ENCODE measurements around the gene YDJC. TPM values are rescaled to one million over a fixed set of nuclear protein-coding genes. Genes with fewer than 3 reads are reported as not detected.

The YDJC gene
- total and polyA plus RNA-seq, 2 of the 4 experiments (the other 2 are of a cell fraction) = 8.1 to 23.6 TPM

DNA sequence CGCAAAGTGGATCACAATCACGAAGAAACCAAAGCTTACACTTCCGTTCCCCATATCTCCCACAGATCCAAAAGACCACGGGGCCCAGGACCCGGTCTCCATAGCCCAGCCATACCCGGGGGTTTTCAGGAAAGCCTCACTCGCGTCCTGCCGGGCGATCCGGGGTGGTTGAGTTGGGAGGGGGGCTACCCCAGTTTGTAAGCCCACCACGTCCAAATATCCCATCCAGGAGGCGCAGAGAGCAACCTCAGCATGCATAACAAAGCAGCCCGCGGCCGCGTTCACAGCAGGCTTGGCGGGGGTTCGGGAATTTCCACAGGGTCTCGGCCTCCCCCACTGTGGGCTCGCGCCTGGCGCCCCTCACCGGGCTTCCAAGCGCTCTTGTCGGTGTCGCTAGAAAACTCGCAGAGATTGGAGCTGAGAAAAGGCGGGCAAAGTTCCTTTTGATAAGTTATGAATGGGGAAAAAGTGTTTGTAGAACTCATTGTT, 21.7 kb upstream of the YDJC start:
- Histone ChIP-seq H3K4me3 (ENCODE audit: insufficient read depth, low read depth, low read length) (peak overlapping the region; percentile 84), H3K4ac (ENCODE audit: low read depth, low read length) (peak overlapping the region; percentile 41), H2AK5ac (ENCODE audit: low read depth, low read length) (no peak overlapping the region), H2BK20ac (ENCODE audit: low read depth, low read length) (no peak overlapping the region), H2BK15ac (ENCODE audit: low read depth, low read length) (no peak overlapping the region), H4K8ac (ENCODE audit: low read depth in 2 of 2, low read length in 2 of 2) (peak overlapping the region in 1 of 2 experiments; percentile 2; a peak in 1 of 4 replicates), H4K5ac (ENCODE audit: low read depth, low read length) (no peak overlapping the region), H3K9ac (ENCODE audit: low read depth, low read length) (peak overlapping the region; percentile 43), H2BK120ac (ENCODE audit: low read depth, low read length) (no peak overlapping the region), H3K79me1 (ENCODE audit: low read depth in 1 of 2, low read length in 2 of 2) (peaks cover 3 to 29% of the 10 kb centered on the region in 2 experiments; a peak in 3 of 4 replicates), H4K20me1 (ENCODE audit: insufficient read depth, low read length) (no peaks in the 10 kb centered on the region), H2AFZ (replicated peaks; ENCODE audit: low read length, poor library complexity) (peak overlapping the region; percentile 99), H2AK9ac (replicated peaks; ENCODE audit: low read depth, low read length, poor library complexity) (peak overlapping the region; percentile 60), H3K56ac (ENCODE audit: extremely low read depth, insufficient read depth, low read length) (peak overlapping the region; percentile 14; the same call in 1 of the 2 replicates), H2BK5ac (ENCODE audit: low read depth, low read length, poor library complexity, severe bottlenecking) (no peak overlapping the region), H3K9me1 (ENCODE audit: insufficient read depth, low read length) (peaks cover 9% of the 10 kb centered on the region), H3K9me3 (ENCODE audit: control insufficient read depth, insufficient read depth, low read length) (no peaks in the 10 kb centered on the region), H3K4me1 (ENCODE audit: control insufficient read depth, insufficient read depth, low read length) (peaks cover 8% of the 10 kb centered on the region), H4K91ac (ENCODE audit: insufficient read depth, low read depth, low read length) (0 out of 2 replicates have a peak overlapping the region, but pooled peaks have one; percentile 4), H3K36me3 (ENCODE audit: control insufficient read depth, insufficient read depth, low read length) (peaks cover 2% of the 10 kb centered on the region; the same call in 1 of the 2 replicates), H3K4me2 (ENCODE audit: low read depth, low read length) (peak overlapping the region; percentile 68), H3K23ac (ENCODE audit: low read depth, low read length) (peak overlapping the region; percentile 55; the same call in 1 of the 2 replicates), H3K18ac (ENCODE audit: low read depth, low read length) (no peak overlapping the region), H3K14ac (replicated peaks; ENCODE audit: low read depth, low read length) (0 out of 2 replicates have a peak overlapping the region, but pooled peaks have one; percentile 4), H3K27ac (ENCODE audit: insufficient read depth, low read length) (peak overlapping the region; percentile 10; the same call in 1 of the 2 replicates), H3K27me3 (ENCODE audit: control insufficient read depth, insufficient read depth, low read length) (no peaks in the 10 kb centered on the region)
- peak; percentile 25 for ATAC-seq (ENCODE audit: low read depth)
- dilution Hi-C loops (cut with HindIII; ENCODE audit: low sequenced_read_pairs, unreplicated experiment) (no loop called here), intact Hi-C loops (cut with micrococcal nuclease) (no loop called here), in situ Hi-C loops (cut with MboI; ENCODE audit: low sequenced_read_pairs) (no loop called here)
- no TSS peak for BruUV-seq (replicated peaks)
- ChIA-PET POLR2A (ENCODE audit: unreplicated experiment) (no interaction called here), CTCF (no interaction called here)
- TF ChIP-seq POLR2A (IDR thresholded peaks at IDR 0.05; ENCODE audit: low read depth, low read length) (no peak), BHLHE40 (IDR thresholded peaks at IDR 0.05; ENCODE audit: low read depth, low read length) (no peak), FOS (IDR thresholded peaks at IDR 0.05; ENCODE audit: low read depth, low read length) (no peak), MAFK (IDR thresholded peaks at IDR 0.05; ENCODE audit: low read depth, low read length) (no peak), MXI1 (IDR thresholded peaks at IDR 0.05; ENCODE audit: borderline replicate concordance, low read depth, low read length) (no peak), CEBPB (IDR thresholded peaks at IDR 0.05; ENCODE audit: low read depth, low read length) (no peak), RFX5 (IDR thresholded peaks at IDR 0.05; ENCODE audit: low read depth, low read length) (no peak), SMC3 (IDR thresholded peaks at IDR 0.05; ENCODE audit: low read depth, low read length) (no peak), RCOR1 (IDR thresholded peaks at IDR 0.05; ENCODE audit: insufficient replicate concordance, low read length) (no peak), NFE2L2 (IDR thresholded peaks at IDR 0.05; ENCODE audit: low read depth, low read length) (no peak), MAZ (IDR thresholded peaks at IDR 0.05; ENCODE audit: borderline replicate concordance, low read depth, low read length) (no peak), RAD21 (IDR thresholded peaks at IDR 0.05; ENCODE audit: low read length) (no peak), CHD1 (IDR thresholded peaks at IDR 0.05; ENCODE audit: low read depth, low read length) (no peak)
- TF ChIP-seq, protein P1, sequence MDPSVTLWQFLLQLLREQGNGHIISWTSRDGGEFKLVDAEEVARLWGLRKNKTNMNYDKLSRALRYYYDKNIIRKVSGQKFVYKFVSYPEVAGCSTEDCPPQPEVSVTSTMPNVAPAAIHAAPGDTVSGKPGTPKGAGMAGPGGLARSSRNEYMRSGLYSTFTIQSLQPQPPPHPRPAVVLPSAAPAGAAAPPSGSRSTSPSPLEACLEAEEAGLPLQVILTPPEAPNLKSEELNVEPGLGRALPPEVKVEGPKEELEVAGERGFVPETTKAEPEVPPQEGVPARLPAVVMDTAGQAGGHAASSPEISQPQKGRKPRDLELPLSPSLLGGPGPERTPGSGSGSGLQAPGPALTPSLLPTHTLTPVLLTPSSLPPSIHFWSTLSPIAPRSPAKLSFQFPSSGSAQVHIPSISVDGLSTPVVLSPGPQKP (IDR thresholded peaks at IDR 0.05; ENCODE audit: borderline replicate concordance, low read depth, low read length) = no peak
- TF ChIP-seq, protein P2, sequence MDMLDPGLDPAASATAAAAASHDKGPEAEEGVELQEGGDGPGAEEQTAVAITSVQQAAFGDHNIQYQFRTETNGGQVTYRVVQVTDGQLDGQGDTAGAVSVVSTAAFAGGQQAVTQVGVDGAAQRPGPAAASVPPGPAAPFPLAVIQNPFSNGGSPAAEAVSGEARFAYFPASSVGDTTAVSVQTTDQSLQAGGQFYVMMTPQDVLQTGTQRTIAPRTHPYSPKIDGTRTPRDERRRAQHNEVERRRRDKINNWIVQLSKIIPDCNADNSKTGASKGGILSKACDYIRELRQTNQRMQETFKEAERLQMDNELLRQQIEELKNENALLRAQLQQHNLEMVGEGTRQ (IDR thresholded peaks at IDR 0.05; ENCODE audit: low read depth, low read length) = no peak
- TF ChIP-seq, protein P3, sequence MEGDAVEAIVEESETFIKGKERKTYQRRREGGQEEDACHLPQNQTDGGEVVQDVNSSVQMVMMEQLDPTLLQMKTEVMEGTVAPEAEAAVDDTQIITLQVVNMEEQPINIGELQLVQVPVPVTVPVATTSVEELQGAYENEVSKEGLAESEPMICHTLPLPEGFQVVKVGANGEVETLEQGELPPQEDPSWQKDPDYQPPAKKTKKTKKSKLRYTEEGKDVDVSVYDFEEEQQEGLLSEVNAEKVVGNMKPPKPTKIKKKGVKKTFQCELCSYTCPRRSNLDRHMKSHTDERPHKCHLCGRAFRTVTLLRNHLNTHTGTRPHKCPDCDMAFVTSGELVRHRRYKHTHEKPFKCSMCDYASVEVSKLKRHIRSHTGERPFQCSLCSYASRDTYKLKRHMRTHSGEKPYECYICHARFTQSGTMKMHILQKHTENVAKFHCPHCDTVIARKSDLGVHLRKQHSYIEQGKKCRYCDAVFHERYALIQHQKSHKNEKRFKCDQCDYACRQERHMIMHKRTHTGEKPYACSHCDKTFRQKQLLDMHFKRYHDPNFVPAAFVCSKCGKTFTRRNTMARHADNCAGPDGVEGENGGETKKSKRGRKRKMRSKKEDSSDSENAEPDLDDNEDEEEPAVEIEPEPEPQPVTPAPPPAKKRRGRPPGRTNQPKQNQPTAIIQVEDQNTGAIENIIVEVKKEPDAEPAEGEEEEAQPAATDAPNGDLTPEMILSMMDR (conservative IDR thresholded peaks at IDR 0.05; ENCODE audit: low read depth, low read length) = no peak
- no CpG with 5 or more reads among the region's 29 CpGs for WGBS, 2 experiments (ENCODE audit: extremely low coverage in 2 of 2, insufficient read length in 1 of 2)
- DNase-seq = no peak

Data from IMR-90 (cell line).